ENCODE measurements around the gene SMCHD1.

The SMCHD1 gene

GRCh38 chr18:2655178-2655953 lies at the start of gene SMCHD1:
Gene SMCHD1, plus strand, starts transcription at chr18:2655726. Its CDS starts 350 bp downstream, at chr18:2656076.
- DNase-seq (ENCODE audit: low spot score), result peak; percentile 89

GRCh38 chr18:2606335-2606734 lies 49.2 kb upstream of the SMCHD1 start:
- DNase-seq (ENCODE audit: low spot score), result no peak

- no peak for DNase-seq (ENCODE audit: low spot score)
Measured at GRCh38 chr18:2609604-2610003, 45.9 kb upstream of the SMCHD1 start.

GRCh38 chr18:2610549-2610948 lies 45.0 kb upstream of the SMCHD1 start:
- no peak for DNase-seq (ENCODE audit: low spot score)

GRCh38 chr18:2612996-2613395 lies 42.5 kb upstream of the SMCHD1 start:
- no peak for DNase-seq (ENCODE audit: low spot score)

GRCh38 chr18:2617401-2617998 lies 38.0 kb upstream of the SMCHD1 start:
- no peak for DNase-seq (ENCODE audit: low spot score)

GRCh38 chr18:2618009-2618408 lies 37.5 kb upstream of the SMCHD1 start:
- DNase-seq (ENCODE audit: low spot score), result no peak

GRCh38 chr18:2625217-2625616 lies 30.3 kb upstream of the SMCHD1 start:
- no peak for DNase-seq (ENCODE audit: low spot score)

- peak; percentile 28 for DNase-seq (ENCODE audit: low spot score)
Measured at GRCh38 chr18:2627821-2628276, 27.7 kb upstream of the SMCHD1 start.

- no peak for DNase-seq (ENCODE audit: low spot score)
Measured at GRCh38 chr18:2629003-2629402, 26.5 kb upstream of the SMCHD1 start.

GRCh38 chr18:2635586-2635985 lies 19.9 kb upstream of the SMCHD1 start:
- DNase-seq (ENCODE audit: low spot score), result no peak

- DNase-seq (ENCODE audit: low spot score), result peak; percentile 31
Measured at GRCh38 chr18:2636126-2636631, 19.3 kb upstream of the SMCHD1 start.

- DNase-seq (ENCODE audit: low spot score), result no peak
Measured at GRCh38 chr18:2641638-2642037, 13.9 kb upstream of the SMCHD1 start.

- no peak for DNase-seq (ENCODE audit: low spot score)
Measured at GRCh38 chr18:2642771-2643170, 12.8 kb upstream of the SMCHD1 start.

GRCh38 chr18:2644535-2644934 lies 11.0 kb upstream of the SMCHD1 start:
- DNase-seq (ENCODE audit: low spot score), result no peak

GRCh38 chr18:2651981-2652380 lies 3.5 kb upstream of the SMCHD1 start:
- no peak for DNase-seq (ENCODE audit: low spot score)

- DNase-seq (ENCODE audit: low spot score), result no peak
Measured at GRCh38 chr18:2653467-2653866, 2.1 kb upstream of the SMCHD1 start.

GRCh38 chr18:2654169-2654927 lies 1.2 kb upstream of the SMCHD1 start:
- peak; percentile 33 for DNase-seq (ENCODE audit: low spot score)

- no peak for DNase-seq (ENCODE audit: low spot score)
Measured at GRCh38 chr18:2654928-2655177, 673 bp upstream of the SMCHD1 start.

- DNase-seq (ENCODE audit: low spot score), result no peak
Measured at GRCh38 chr18:2655954-2656236, 369 bp downstream of the SMCHD1 start.

- peak; percentile 29 for DNase-seq (ENCODE audit: low spot score)
Measured at GRCh38 chr18:2656237-2656980, 883 bp downstream of the SMCHD1 start.

GRCh38 chr18:2656981-2657512 lies 1.5 kb downstream of the SMCHD1 start:
- no peak for DNase-seq (ENCODE audit: low spot score)

All from LoVo (cell line).